ENCODE data around the gene SLC38A5.

SLC38A5 gene

DNA sequence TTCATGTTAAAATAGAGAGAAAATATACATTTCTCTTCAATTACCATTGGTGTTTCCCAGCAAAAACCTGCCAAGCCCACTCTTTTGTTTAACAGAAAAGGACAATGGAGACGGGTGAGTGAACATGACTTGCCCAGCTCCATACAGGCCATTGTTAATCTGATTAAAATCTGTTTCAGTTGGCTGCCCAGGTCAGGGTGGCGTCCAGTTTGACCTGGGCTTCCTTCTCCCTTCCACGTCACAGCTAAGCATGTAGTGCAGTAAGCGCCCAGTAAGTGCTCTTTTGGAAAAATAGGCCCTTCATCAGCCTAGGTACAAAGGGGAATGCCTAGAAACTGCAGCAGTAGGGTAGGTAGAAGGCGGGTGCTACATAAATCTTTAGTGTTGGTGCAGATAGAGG, 37.2 kb upstream of the SLC38A5 start:
- DNase-seq (ENCODE audit: insufficient read length, low spot score) (no peak), FAIRE-seq (no peak)
- no peak for TF ChIP-seq POLR2A (IDR thresholded peaks at IDR 0.05; ENCODE audit: low read depth, low read length)

GRCh38 chrX:48505481-48505880, 35.4 kb upstream of the SLC38A5 start:
- DNase-seq (ENCODE audit: insufficient read length, low spot score) (no peak), FAIRE-seq (no peak)
- no peak for TF ChIP-seq POLR2A (IDR thresholded peaks at IDR 0.05; ENCODE audit: low read depth, low read length)

DNA sequence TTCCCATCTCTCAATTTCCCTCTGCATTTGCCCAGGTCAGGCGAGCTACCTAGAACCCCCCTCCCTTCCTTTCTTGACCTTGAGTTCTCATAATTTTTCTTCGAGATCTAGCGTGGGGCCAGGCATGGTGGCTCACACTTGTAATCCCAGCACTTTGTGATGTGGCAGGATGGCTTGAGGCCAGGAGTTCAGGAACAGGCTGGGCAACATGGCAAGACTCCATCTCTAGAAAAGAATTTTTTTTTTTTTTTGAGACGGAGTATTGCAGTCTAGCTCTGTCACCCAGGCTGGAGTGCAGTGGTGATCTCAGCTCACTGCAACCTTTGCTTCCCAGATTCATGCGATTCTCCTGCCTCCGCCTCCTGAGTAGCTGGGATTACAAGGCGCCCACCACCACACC, 34.2 kb upstream of the SLC38A5 start:
- DNase-seq (ENCODE audit: insufficient read length, low spot score), result no peak
- FAIRE-seq, result no peak
- TF ChIP-seq POLR2A (IDR thresholded peaks at IDR 0.05; ENCODE audit: low read depth, low read length), result no peak

GRCh38 chrX:48498374-48498809, 28.3 kb upstream of the SLC38A5 start:
- TF ChIP-seq POLR2A (IDR thresholded peaks at IDR 0.05; ENCODE audit: low read depth, low read length), result no peak
- FAIRE-seq, result no peak
- DNase-seq (ENCODE audit: insufficient read length, low spot score), result peak; percentile 30

DNA sequence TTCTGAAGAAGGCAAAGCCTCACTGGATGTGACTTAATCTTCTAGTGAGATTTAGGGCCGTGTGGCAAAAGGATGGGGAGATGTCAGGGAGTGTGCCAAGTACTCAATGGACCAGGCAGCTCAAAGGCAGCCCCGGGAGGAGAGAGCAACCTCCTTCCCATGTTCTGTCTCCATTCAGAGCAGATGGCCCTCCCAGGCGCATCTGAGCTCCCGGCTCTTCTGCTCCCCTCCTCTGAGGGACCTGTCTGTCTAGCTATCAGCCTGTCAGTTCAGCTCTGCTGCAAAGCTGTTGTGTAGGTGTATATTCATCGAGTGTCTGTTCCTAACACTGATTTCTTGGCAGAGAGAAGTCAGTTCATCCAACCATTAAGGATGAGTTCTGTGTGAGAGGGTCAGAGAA, 27.8 kb upstream of the SLC38A5 start:
- TF ChIP-seq POLR2A (IDR thresholded peaks at IDR 0.05; ENCODE audit: low read depth, low read length), result no peak
- FAIRE-seq (no peak), DNase-seq (ENCODE audit: insufficient read length, low spot score) (no peak)

DNA sequence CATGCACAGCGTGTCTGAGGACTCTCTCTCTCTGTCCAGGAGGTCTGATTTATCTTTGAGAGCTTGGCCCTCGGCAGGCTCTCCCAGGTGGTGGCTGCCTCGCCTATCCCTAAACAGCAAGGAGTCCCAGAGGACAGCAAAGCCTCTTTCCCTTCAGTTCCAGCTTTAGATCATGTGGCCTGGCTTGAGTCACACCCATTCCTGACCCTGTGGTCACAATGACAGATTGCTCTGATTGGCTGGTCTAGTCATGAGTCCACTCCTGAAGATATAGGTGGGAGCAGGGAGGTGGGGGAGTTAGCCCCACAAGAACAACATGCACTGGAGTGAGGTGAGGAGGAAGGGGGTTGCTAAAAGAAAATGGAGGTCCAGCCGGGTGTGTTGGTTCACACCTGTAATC, 26.6 kb upstream of the SLC38A5 start:
- DNase-seq (ENCODE audit: insufficient read length, low spot score), result no peak
- TF ChIP-seq POLR2A (IDR thresholded peaks at IDR 0.05; ENCODE audit: low read depth, low read length), result no peak
- FAIRE-seq, result no peak

DNA sequence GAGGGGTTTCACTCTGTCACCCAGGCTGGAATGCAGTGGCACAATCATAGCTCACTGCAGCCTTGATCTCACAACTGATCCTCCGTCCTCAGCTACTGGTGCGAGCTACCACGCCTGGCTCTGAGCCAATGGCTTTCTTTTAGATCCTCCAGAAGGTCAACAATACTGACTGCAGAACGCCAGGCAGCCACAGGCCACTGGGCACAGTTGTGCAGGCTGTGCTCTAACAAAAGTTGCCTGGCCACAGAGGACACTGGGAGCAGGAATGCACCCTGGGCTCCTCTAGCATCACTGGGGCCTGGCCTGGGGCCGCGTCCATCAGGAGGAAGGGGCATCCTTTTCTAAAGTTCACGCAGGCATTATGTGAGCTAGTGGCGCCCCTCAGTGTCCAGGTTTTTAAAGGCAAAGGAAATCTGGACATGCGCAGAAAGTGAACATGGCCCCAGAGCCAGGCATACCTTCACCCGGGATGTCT, 23.9 kb upstream of the SLC38A5 start:
- FAIRE-seq (no peak), DNase-seq (ENCODE audit: insufficient read length, low spot score) (no peak)
- TF ChIP-seq POLR2A (IDR thresholded peaks at IDR 0.05; ENCODE audit: low read depth, low read length), result no peak

GRCh38 chrX:48492293-48492910, 22.3 kb upstream of the SLC38A5 start:
- TF ChIP-seq POLR2A (IDR thresholded peaks at IDR 0.05; ENCODE audit: low read depth, low read length), result no peak
- no peak for FAIRE-seq
- DNase-seq (ENCODE audit: insufficient read length, low spot score), result no peak

DNA sequence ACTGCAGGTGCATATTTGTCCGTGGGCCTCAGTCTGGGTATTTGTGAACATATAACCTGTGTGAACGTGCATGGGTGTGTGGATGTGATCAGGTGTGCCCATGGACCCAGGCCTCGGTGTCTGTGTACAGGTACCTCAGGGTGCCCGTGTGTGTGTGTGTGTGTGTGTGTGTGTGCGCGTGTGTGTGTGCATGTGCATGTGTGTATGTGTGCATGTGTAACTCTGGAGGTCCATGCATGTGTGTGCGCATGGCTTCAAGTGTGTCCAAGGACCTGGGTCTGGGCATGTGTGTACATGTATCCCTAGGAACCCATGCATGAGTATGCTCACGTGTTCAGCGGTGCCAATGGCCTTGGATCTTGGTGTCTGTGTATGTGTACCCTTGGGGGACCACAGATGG, 21.7 kb upstream of the SLC38A5 start:
- no peak for TF ChIP-seq POLR2A (IDR thresholded peaks at IDR 0.05; ENCODE audit: low read depth, low read length)
- FAIRE-seq, result no peak

DNA sequence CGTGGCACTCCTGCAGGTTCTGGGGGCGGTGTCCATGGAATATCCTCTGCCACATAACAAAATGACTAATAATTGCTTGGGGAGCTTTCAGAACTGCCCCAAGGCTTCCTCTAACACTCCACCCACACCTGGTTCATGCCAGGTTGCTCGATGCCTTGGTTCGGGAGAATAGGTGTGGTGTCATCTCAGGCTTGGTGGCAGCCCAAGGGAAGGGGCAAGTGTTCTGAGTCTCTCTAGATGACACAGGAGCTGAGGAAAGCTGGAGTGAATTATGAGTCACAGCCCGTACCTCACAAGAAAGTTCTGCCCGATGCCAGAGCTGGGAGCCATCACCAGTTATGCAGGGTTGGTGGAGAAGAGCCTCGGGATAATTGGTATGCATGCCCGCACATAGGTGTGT, 20.6 kb upstream of the SLC38A5 start:
- TF ChIP-seq POLR2A (IDR thresholded peaks at IDR 0.05; ENCODE audit: low read depth, low read length), result no peak
- DNase-seq (ENCODE audit: insufficient read length, low spot score), result no peak
- FAIRE-seq, result no peak

More for the DNA sequence above, 21.7 kb upstream of the SLC38A5 start:
- DNase-seq (ENCODE audit: insufficient read length, low spot score), result no peak

DNA sequence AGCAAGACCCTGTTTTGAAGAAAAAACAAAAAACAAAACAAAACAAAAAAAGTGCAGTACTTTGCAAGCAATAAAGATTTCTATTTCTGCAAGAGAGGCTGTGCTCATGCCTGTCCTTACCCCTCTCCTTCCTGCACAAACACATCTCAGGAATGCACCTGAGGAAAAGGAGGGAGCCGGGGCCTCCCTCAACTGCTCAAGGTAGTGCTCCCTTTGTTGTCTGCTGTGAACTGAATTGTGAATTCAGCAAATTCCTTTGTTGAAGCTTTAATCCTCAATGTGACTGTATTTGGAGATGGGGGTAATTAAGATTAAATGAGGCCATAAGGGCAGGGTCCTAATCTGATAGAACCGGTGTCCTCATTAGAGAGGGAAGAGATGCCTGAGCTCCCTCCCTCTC, 19.8 kb upstream of the SLC38A5 start:
- no peak for DNase-seq (ENCODE audit: insufficient read length, low spot score)
- FAIRE-seq, result no peak
- no peak for TF ChIP-seq POLR2A (IDR thresholded peaks at IDR 0.05; ENCODE audit: low read depth, low read length)

- TF ChIP-seq POLR2A (IDR thresholded peaks at IDR 0.05; ENCODE audit: low read depth, low read length), result no peak
- no peak for FAIRE-seq
- DNase-seq (ENCODE audit: insufficient read length, low spot score), result no peak
Measured at GRCh38 chrX:48489296-48489695, 19.2 kb upstream of the SLC38A5 start.

GRCh38 chrX:48488034-48488433, 18.0 kb upstream of the SLC38A5 start:
- FAIRE-seq (no peak), DNase-seq (ENCODE audit: insufficient read length, low spot score) (no peak)
- TF ChIP-seq POLR2A (IDR thresholded peaks at IDR 0.05; ENCODE audit: low read depth, low read length), result no peak

- FAIRE-seq (no peak), DNase-seq (ENCODE audit: insufficient read length, low spot score) (peak; percentile 28)
Measured at GRCh38 chrX:48487362-48487798, 17.3 kb upstream of the SLC38A5 start.

DNA sequence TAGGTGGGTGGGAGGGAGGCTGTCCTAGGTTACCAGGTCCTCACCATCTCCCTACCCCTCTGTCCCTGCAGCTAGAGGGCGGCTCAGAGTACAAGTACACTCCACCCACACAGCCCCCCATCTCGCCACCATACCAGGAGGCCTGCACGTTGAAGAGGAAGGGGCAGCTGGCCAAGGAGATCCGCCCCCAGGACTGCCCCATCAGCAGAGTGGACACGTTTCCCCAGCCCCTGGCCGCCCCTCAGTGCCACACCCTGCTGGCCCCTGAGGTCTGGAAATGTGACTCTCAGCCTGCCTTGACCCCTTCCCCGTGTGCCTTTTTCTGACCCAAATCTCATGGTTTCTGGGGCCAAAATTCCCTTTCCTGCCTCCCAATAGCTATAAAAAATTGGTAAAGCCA, 12.5 kb upstream of the SLC38A5 start:
- TF ChIP-seq POLR2A (IDR thresholded peaks at IDR 0.05; ENCODE audit: low read depth, low read length), result no peak
- DNase-seq (ENCODE audit: insufficient read length, low spot score), result no peak
- FAIRE-seq, result no peak

More at GRCh38 chrX:48487362-48487798, 17.3 kb upstream of the SLC38A5 start:
- no peak for TF ChIP-seq POLR2A (IDR thresholded peaks at IDR 0.05; ENCODE audit: low read depth, low read length)
